H1 (cell line): ENCODE measurements around the gene STX8. TPM values are rescaled to one million over a fixed set of nuclear protein-coding genes. Genes with fewer than 3 reads are reported as not detected.

Experiments used
- CTCF ChIA-PET: fragments of 300-600 bp; sonication (Branson Sonifier 250); formaldehyde crosslinking; loops from one replicate; lab custom pipeline; 2021; ENCODE audit not compliant: partially characterized antibody; lab: Charles Lee
- POLR2A ChIA-PET: fragments of 300-600 bp; sonication (Branson Sonifier 250); formaldehyde crosslinking; loops from one replicate; lab custom pipeline; 2021; ENCODE audit warnings: inconsistent platforms; ENCODE audit not compliant: partially characterized antibody; lab: Charles Lee
- DNase-seq, 2 experiments: peaks; one replicate each; pipeline versions ENCODE4 v3.0.0 to v3.0.0-alpha.2; 2010 to 2022; ENCODE audit warnings: low spot score in 2 of 2, low read depth in 1 of 2, mixed read lengths in 1 of 2
- FAIRE-seq: peaks from 2 replicates; lab custom pipeline; 2011; peaks lifted over from hg19 to GRCh38; lab: Jason Lieb, UNC
- H2AFZ ChIP-seq: 2 replicates; pipeline ENCODE4 v1.8.1; 2012; ENCODE audit warnings: low read length, inconsistent platforms
- H2AK5ac ChIP-seq: 2 replicates; pipeline ENCODE4 v1.6.1; 2013; ENCODE audit warnings: low read depth, low read length
- H2BK120ac ChIP-seq: replicated peaks from 2 replicates; pipeline ENCODE3; 2013; ENCODE audit warnings: low read depth, low read length, inconsistent platforms
- H2BK12ac ChIP-seq: 2 replicates; pipeline ENCODE4 v1.6.1; 2013; ENCODE audit warnings: low read depth, low read length
- H2BK15ac ChIP-seq: 2 replicates; pipeline ENCODE4 v1.6.1; 2013; ENCODE audit warnings: low read length
- H2BK20ac ChIP-seq: 2 replicates; pipeline ENCODE4 v1.6.1; 2013; ENCODE audit warnings: low read length
- H2BK5ac ChIP-seq: 2 replicates; pipeline ENCODE4 v1.6.1; 2013; ENCODE audit warnings: low read depth, low read length
- H3K14ac ChIP-seq: 2 replicates; pipeline ENCODE4 v1.6.1; 2013; ENCODE audit warnings: inconsistent platforms; ENCODE audit not compliant: insufficient read length
- H3K18ac ChIP-seq: 2 replicates; pipeline ENCODE4 v1.6.1; 2013; ENCODE audit warnings: low read length; ENCODE audit errors: extremely low read depth
- H3K23ac ChIP-seq: 2 replicates; pipeline ENCODE4 v1.6.1; 2013; ENCODE audit warnings: inconsistent platforms; ENCODE audit not compliant: insufficient read length
- H3K23me2 ChIP-seq: 2 replicates; pipeline ENCODE4 v1.6.1; 2013; ENCODE audit warnings: low read depth, low read length
- H3K27ac ChIP-seq: 2 replicates; pipeline ENCODE4 v1.6.1; 2011; ENCODE audit warnings: low read depth, low read length, inconsistent platforms
- H3K27me3 ChIP-seq, 4 experiments: replicated peaks in 1 of 4; 1 replicate in 1 of 4; 2 replicates in 3 of 4; pipeline versions ENCODE4 v1.6.1 to v1.8.1; 2011 to 2013; ENCODE audit warnings: low read length in 3 of 4, mild to moderate bottlenecking in 3 of 4, inconsistent platforms in 2 of 4, mixed read lengths in 2 of 4, moderate library complexity in 1 of 4; ENCODE audit not compliant: control insufficient read depth in 3 of 4, insufficient read depth in 3 of 4; ENCODE audit errors: extremely low read depth in 1 of 4
- H3K36me3 ChIP-seq, 4 experiments: 2 replicates each; pipeline versions ENCODE4 v1.6.1 to v1.8.1; 2011 to 2013; ENCODE audit warnings: mild to moderate bottlenecking in 4 of 4, low read length in 3 of 4, moderate library complexity in 2 of 4, control low read depth in 1 of 4, inconsistent platforms in 1 of 4; ENCODE audit not compliant: insufficient read depth in 4 of 4, control insufficient read depth in 2 of 4
- H3K4ac ChIP-seq: replicated peaks from 2 replicates; pipeline ENCODE3; 2013; ENCODE audit warnings: low read length, low read depth, mixed read lengths, inconsistent platforms; ENCODE audit not compliant: insufficient read length
- H3K4me1 ChIP-seq, 4 experiments: replicated peaks in 1 of 4; 1 replicate in 1 of 4; 2 replicates in 3 of 4; pipeline versions ENCODE4 v1.6.1 to v1.8.1; 2011 to 2013; ENCODE audit warnings: low read length in 3 of 4, inconsistent platforms in 2 of 4, mixed read lengths in 1 of 4; ENCODE audit not compliant: insufficient read depth in 4 of 4, control insufficient read depth in 3 of 4
- H3K4me2 ChIP-seq, 2 experiments: 2 replicates each; pipeline versions ENCODE4 v1.6.1 to v1.8.1; 2011 to 2013; ENCODE audit warnings: low read depth in 2 of 2, low read length in 2 of 2, control low read depth in 1 of 2, inconsistent platforms in 1 of 2, mild to moderate bottlenecking in 1 of 2; ENCODE audit not compliant: insufficient read depth in 1 of 2
- H3K4me3 ChIP-seq, 4 experiments: fragments of 200-600, 300-600 bp in 1 of 4; sonication (generic), shearing (Covaris generic), sonication (Bioruptor Twin) in 1 of 4; 2 replicates each; pipeline versions ENCODE4 v1.5.1 to v1.8.1; 2011 to 2016; ENCODE audit warnings: low read length in 4 of 4, low read depth in 3 of 4, control low read depth in 2 of 4, inconsistent platforms in 2 of 4, mild to moderate bottlenecking in 2 of 4, mixed read lengths in 1 of 4, moderate library complexity in 1 of 4; ENCODE audit not compliant: insufficient read depth in 2 of 4; ENCODE audit errors: extremely low read depth in 1 of 4
- H3K56ac ChIP-seq: replicated peaks from 2 replicates; pipeline ENCODE3; 2013; ENCODE audit warnings: low read depth, mild to moderate bottlenecking, mixed read lengths, low read length, inconsistent platforms; ENCODE audit not compliant: insufficient read length
- H3K79me1 ChIP-seq: 2 replicates; pipeline ENCODE4 v1.6.1; 2013; ENCODE audit warnings: low read depth, low read length, control low read depth
- H3K79me2 ChIP-seq, 2 experiments: 2 replicates each; pipeline versions ENCODE4 v1.6.1 to v1.8.1; 2012 to 2013; ENCODE audit warnings: low read length in 2 of 2, mild to moderate bottlenecking in 2 of 2, inconsistent platforms in 1 of 2; ENCODE audit not compliant: insufficient read depth in 2 of 2, control insufficient read depth in 1 of 2
- H3K9ac ChIP-seq, 4 experiments: replicated peaks in 1 of 4; 1 replicate in 1 of 4; 2 replicates in 3 of 4; pipeline versions ENCODE4 v1.6.1 to v1.8.1; 2011 to 2013; ENCODE audit warnings: low read depth in 3 of 4, low read length in 3 of 4, control low read depth in 2 of 4, mild to moderate bottlenecking in 2 of 4, moderate library complexity in 2 of 4, inconsistent platforms in 1 of 4; ENCODE audit errors: extremely low read depth in 1 of 4
- H3K9me3 ChIP-seq, 2 experiments: 2 replicates each; pipeline versions ENCODE4 v1.6.1 to v1.8.1; 2012 to 2013; ENCODE audit warnings: mild to moderate bottlenecking in 2 of 2, moderate library complexity in 2 of 2, control low read depth in 1 of 2, inconsistent platforms in 1 of 2, low read depth in 1 of 2, low read length in 1 of 2, mixed read lengths in 1 of 2; ENCODE audit not compliant: insufficient read depth in 2 of 2
- H4K20me1 ChIP-seq, 2 experiments: replicated peaks in 1 of 2; 2 replicates each; pipeline versions ENCODE3 to v1.8.1; 2011 to 2013; ENCODE audit warnings: inconsistent platforms in 2 of 2, low read length in 2 of 2, mild to moderate bottlenecking in 1 of 2; ENCODE audit not compliant: insufficient read depth in 2 of 2, control insufficient read depth in 1 of 2
- H4K5ac ChIP-seq: 2 replicates; pipeline ENCODE4 v1.6.1; 2013; ENCODE audit warnings: low read length, low read depth, mixed read lengths, inconsistent platforms; ENCODE audit not compliant: insufficient read length
- H4K8ac ChIP-seq: 2 replicates; pipeline ENCODE4 v1.8.0; 2013; ENCODE audit warnings: mild to moderate bottlenecking, moderate library complexity, low read length, inconsistent platforms; ENCODE audit not compliant: insufficient read depth; ENCODE audit errors: extremely low read depth
- H4K91ac ChIP-seq: replicated peaks from 2 replicates; pipeline ENCODE3; 2013; ENCODE audit warnings: low read length, mixed read lengths, inconsistent platforms; ENCODE audit not compliant: insufficient read length
- ATF3 ChIP-seq: IDR thresholded peaks from 2 replicates; pipeline ENCODE4 v1.6.1; 2011; ENCODE audit warnings: low read depth, mild to moderate bottlenecking, low read length; ENCODE audit not compliant: insufficient read depth
- CHD1 ChIP-seq: IDR thresholded peaks from 2 replicates; pipeline ENCODE4 v1.6.1; 2012; ENCODE audit warnings: low read depth, low read length, improper control_type of control experiment
- FOSL1 ChIP-seq: IDR thresholded peaks from 2 replicates; pipeline ENCODE4 v1.6.1; 2011; ENCODE audit warnings: mild to moderate bottlenecking, low read depth, low read length, moderate library complexity; ENCODE audit not compliant: insufficient read depth
- KDM4A ChIP-seq: IDR thresholded peaks from one replicate; pipeline ENCODE4 v1.7.1; 2012; ENCODE audit warnings: low read depth, mild to moderate bottlenecking, moderate library complexity, low read length, inconsistent platforms; ENCODE audit not compliant: severe bottlenecking
- MAFK ChIP-seq: IDR thresholded peaks from 2 replicates; pipeline ENCODE4 v1.6.1; 2012; ENCODE audit warnings: low read depth, mild to moderate bottlenecking, improper control_type of control experiment, low read length
- RNF2 ChIP-seq: fragments of 200-900, 300-1000 bp; sonication (generic); IDR thresholded peaks from 2 replicates; pipeline ENCODE4 v1.7.1; 2016; ENCODE audit warnings: borderline replicate concordance, low read depth, mild to moderate bottlenecking, antibody characterized with exemption, low read length; ENCODE audit not compliant: poor library complexity, severe bottlenecking; ENCODE audit errors: missing control alignments
- SP4 ChIP-seq: IDR thresholded peaks from 2 replicates; pipeline ENCODE4 v1.6.1; 2012; ENCODE audit warnings: low read length, inconsistent platforms
- USF2 ChIP-seq: IDR thresholded peaks from 2 replicates; pipeline ENCODE4 v1.6.1; 2011; ENCODE audit warnings: low read length, improper control_type of control experiment
- WGBS, 2 experiments: shearing (Covaris generic) in 1 of 2; methylation state at CpG; one replicate each; pipeline versions ENCODE4 v1.1.6 to v1.1.7; 2013 to 2015; ENCODE audit warnings: low lambda C conversion rate in 2 of 2, mixed read lengths in 2 of 2, inconsistent platforms in 1 of 2, low coverage in 1 of 2, missing lambda C conversion rate in 1 of 2; ENCODE audit not compliant: insufficient replicate concordance in 2 of 2, insufficient coverage in 1 of 2, insufficient read length in 1 of 2; ENCODE audit errors: extremely low coverage in 1 of 2, missing lambda C conversion rate in 1 of 2; 5-methylcytosine and 5-hydroxymethylcytosine counted together
- polyA plus RNA-seq, 7 experiments: library from polyadenylated mRNA; depleted of rRNA in 3 of 7; stranded (reverse) in 5 of 7; unstranded in 2 of 7; fragments of >200 nt in 5 of 7; fragments of 200-250 nt in 2 of 7; gene quantifications; 1 replicate in 5 of 7; 2 replicates in 1 of 7; 4 replicates in 1 of 7; pipeline versions ENCODE4 v1.2.1 to v1.2.3, GENCODE V29; 2011 to 2013; ENCODE audit warnings: missing spikeins in 2 of 7, mixed read lengths in 2 of 7
- total RNA-seq: library from RNA; stranded (reverse); fragmentation: NEBNext Ultra II Directional; extraction: Animal tissue kit (Norgen Biotek cat#: 25700); gene quantifications from 2 replicates; pipeline ENCODE4 v1.2.1, GENCODE V29; 2021

STX8 gene
- total and polyA plus RNA-seq, 2 of the 8 experiments (the other 6 are each of a cell fraction or from before 2014, with no cell fraction given), result 22.8 to 42.5 TPM

- no peak overlapping the region for H2BK12ac ChIP-seq
- no peak overlapping the region for H2BK120ac ChIP-seq
- H4K8ac ChIP-seq, result no peak overlapping the region
- H3K4ac ChIP-seq, result no peak overlapping the region
- CTCF ChIA-PET, result interaction anchor here (0.8 to 2.0 kb wide), 5 partner anchors 17 to 442 kb away, joined by 3 to 7 read pairs (median 4); no protein-coding TSS in a partner anchor
- H2BK5ac ChIP-seq, result no peak overlapping the region
- no peak overlapping the region for H3K18ac ChIP-seq
- H3K9me3 ChIP-seq, result no peaks in the 10 kb centered on the region; a peak in 1 of 4 replicates
- peaks cover 0 to 10% (median 2%) of the 10 kb centered on the region in 4 experiments; a peak in 3 of 7 replicates for H3K4me1 ChIP-seq
- no peak overlapping the region for H3K23ac ChIP-seq
- no peak overlapping the region for H3K14ac ChIP-seq
- H4K5ac ChIP-seq, result no peak overlapping the region
- no peak overlapping the region for H3K4me2 ChIP-seq
- H3K27me3 ChIP-seq, result no peaks in the 10 kb centered on the region
- no peaks in the 10 kb centered on the region for H3K79me2 ChIP-seq
- no peak for DNase-seq
- no peaks in the 10 kb centered on the region; the same call in 1 of the 2 replicates for H3K79me1 ChIP-seq
- H3K36me3 ChIP-seq, result no peaks in the 10 kb centered on the region
- no peak overlapping the region for H3K27ac ChIP-seq
- H4K91ac ChIP-seq, result no peak overlapping the region
- H3K4me3 ChIP-seq, result no peak overlapping the region
- H3K23me2 ChIP-seq, result no peaks in the 10 kb centered on the region
- TF ChIP-seq KDM4A (no peak), ATF3 (no peak), CHD1 (no peak), FOSL1 (no peak), SP4 (no peak), RNF2 (no peak), USF2 (no peak), MAFK (no peak)
- H3K9ac ChIP-seq, result no peak overlapping the region
- no peak for FAIRE-seq
- no peak overlapping the region for H3K56ac ChIP-seq
- H2BK15ac ChIP-seq, result no peak overlapping the region
- H2BK20ac ChIP-seq, result no peak overlapping the region
- no peak overlapping the region for H2AFZ ChIP-seq
- POLR2A ChIA-PET, result interaction anchor here (0.6 kb wide), 1 partner anchor 244 kb away, joined by 4 read pairs; no protein-coding TSS in a partner anchor
- 77% methylated on average over 2 of the region's 2 CpGs; no CpG with 5 or more reads in 1 of the 2 experiments for WGBS, 2 experiments
- H4K20me1 ChIP-seq, result no peaks in the 10 kb centered on the region
- H2AK5ac ChIP-seq, result no peak overlapping the region
Measured at GRCh38 chr17:9336817-9337216, 238.8 kb downstream of the STX8 start.
